ENCODE data around the gene KAT2A. TPM values are rescaled to one million over a fixed set of nuclear protein-coding genes. Genes with fewer than 3 reads are reported as not detected.

Gene KAT2A
- total RNA-seq, 4 donors from 2014 or later, result 25.3 to 55.5 (median 37.1) TPM

- no peak for DNase-seq (ENCODE audit: low spot score in 2 of 2)
- intact Hi-C loops (cut with DNase I; ENCODE audit: low total_unique reads), result no loop called here
- 48 to 49% methylated on average over 22 of the region's 22 CpGs for WGBS, 2 donors
- TF ChIP-seq CTCF (IDR thresholded peaks at IDR 0.05), result no peak
- no peak for TF ChIP-seq POLR2A (IDR thresholded peaks at IDR 0.05)
- H3K4me3 ChIP-seq (ENCODE audit: low read depth, poor library complexity, severe bottlenecking), result no peak overlapping the region
These were observed 42.7 kb upstream of the KAT2A start for GRCh38 chr17:42163696-42164407.

DNA sequence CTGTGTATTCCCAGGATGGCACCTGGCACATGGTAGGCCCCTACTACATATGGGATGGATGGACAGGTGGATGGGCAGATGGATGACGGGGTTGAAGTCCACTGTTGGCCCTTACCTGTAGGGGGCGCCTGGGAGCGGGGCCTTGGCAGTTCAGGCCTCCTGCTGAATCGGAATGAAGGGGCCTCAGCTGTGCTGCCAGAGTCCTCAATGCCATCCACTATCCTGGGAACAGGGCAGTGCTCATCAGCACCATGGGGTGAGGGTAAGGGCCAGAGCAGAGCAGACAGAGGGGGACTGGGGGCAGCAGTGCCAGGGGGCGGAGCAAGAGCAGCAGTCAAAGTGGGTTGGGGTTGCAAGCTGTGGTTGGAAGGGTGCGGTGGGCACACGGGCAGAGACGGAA is 41.9 kb upstream of the KAT2A start:
- WGBS, 2 donors, result 58 to 66% methylated on average over 8 of the region's 8 CpGs
- intact Hi-C loops (cut with DNase I; ENCODE audit: low total_unique reads), result no loop called here

DNA sequence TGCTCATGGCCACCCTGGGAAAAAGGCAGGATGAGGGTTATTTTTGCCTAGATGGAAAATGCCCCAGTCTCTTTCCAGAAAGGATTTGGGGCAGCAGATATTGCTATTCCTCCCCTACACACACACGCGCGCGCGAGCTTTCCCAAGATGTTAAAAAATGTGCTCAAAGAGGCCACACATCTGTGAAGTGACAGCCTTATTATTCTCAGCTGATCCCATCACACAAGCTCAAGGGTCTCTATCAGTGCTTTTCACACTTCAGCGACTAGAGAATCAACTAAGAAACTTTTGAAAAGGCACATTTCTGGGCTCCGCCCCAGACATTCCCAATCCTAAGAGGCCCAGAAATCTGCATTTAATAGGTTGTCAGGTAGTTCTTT is 39.4 kb upstream of the KAT2A start:
- 87 to 91% methylated on average over 7 of the region's 7 CpGs for WGBS, 2 donors
- no peak overlapping the region for H3K4me3 ChIP-seq (ENCODE audit: low read depth, poor library complexity, severe bottlenecking)
- TF ChIP-seq CTCF (IDR thresholded peaks at IDR 0.05) (no peak), POLR2A (IDR thresholded peaks at IDR 0.05) (no peak)
- intact Hi-C loops (cut with DNase I; ENCODE audit: low total_unique reads), result no loop called here
- DNase-seq (ENCODE audit: low spot score in 2 of 2), result no peak

More for the DNA sequence above, 41.9 kb upstream of the KAT2A start:
- TF ChIP-seq POLR2A (IDR thresholded peaks at IDR 0.05) (no peak), CTCF (IDR thresholded peaks at IDR 0.05) (no peak)
- no peak overlapping the region for H3K4me3 ChIP-seq (ENCODE audit: low read depth, poor library complexity, severe bottlenecking)
- DNase-seq (ENCODE audit: low spot score in 2 of 2), result no peak

DNA sequence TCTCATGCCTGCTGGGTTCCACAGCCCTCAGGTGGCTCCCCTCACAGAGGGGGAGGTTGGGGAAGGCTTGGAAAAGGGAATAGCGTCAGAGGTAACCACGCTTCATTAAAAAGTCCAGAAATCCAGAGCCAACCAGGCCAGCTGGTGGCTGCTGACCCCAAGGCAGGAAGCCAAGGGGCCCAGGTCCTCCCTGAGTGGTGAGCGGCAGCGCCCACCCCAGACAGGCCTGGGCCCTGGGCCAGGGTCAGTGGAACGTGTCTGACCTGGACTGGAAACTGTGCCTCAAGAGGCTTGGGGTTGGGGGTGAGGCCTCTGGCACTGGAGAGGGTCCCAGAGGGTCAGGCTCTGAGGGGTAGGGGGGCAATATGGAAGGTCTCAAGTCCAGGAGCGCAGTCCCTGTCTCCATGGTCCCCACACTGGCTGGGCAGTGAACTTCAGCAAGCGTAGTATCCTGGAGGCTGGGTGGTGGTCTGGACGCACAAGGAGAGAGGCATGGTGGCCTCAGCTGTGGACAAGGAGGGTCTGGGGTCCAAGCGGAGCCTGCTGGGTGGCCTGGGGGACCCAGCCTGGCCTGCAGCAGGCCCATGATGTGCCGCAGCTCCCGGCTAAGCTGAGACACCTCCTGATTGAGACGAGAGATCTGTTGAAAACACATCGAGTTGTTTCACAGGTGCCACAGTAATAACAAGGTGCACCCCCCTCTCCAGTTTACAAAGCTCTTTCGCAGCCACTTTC is 38.8 kb upstream of the KAT2A start:
- H3K4me3 ChIP-seq (ENCODE audit: low read depth, poor library complexity, severe bottlenecking), result no peak overlapping the region
- 78 to 79% methylated on average over 14 of the region's 14 CpGs for WGBS, 2 donors
- TF ChIP-seq POLR2A (IDR thresholded peaks at IDR 0.05) (no peak), CTCF (IDR thresholded peaks at IDR 0.05) (no peak)
- intact Hi-C loops (cut with DNase I; ENCODE audit: low total_unique reads), result no loop called here
- no peak for DNase-seq (ENCODE audit: low spot score in 2 of 2)

GRCh38 chr17:42155614-42156045 is 34.5 kb upstream of the KAT2A start:
- TF ChIP-seq CTCF (IDR thresholded peaks at IDR 0.05) (no peak), POLR2A (IDR thresholded peaks at IDR 0.05) (no peak)
- no peak overlapping the region for H3K4me3 ChIP-seq (ENCODE audit: low read depth, poor library complexity, severe bottlenecking)
- DNase-seq (ENCODE audit: low spot score in 2 of 2), result no peak
- WGBS, 2 donors, result 35% methylated on average over 17 of the region's 17 CpGs
- intact Hi-C loops (cut with DNase I; ENCODE audit: low total_unique reads), result no loop called here
